Activated naive CD8-positive, alpha-beta T cell treated with anti-CD3 and anti-CD28 coated beads, Interleukin-2, amount 50 U/mL, for 24 hours (primary cell): ENCODE data around the gene CUL7.

ENCODE experiments used
- ATAC-seq: fragments of 150-1000 bp; cut with Tn5 transposase; one replicate; pipeline ENCODE4 v1.10.0; 2021
- DNase-seq: peaks from one replicate; pipeline ENCODE4 v3.0.0; 2021
- H3K27ac Mint-ChIP-seq: one replicate; pipeline ENCODE4 v1.8.0; 2021; ENCODE audit warnings: mild to moderate bottlenecking, mixed read lengths
- H3K27me3 Mint-ChIP-seq: one replicate; pipeline ENCODE4 v1.8.0; 2021; ENCODE audit warnings: mixed read lengths
- H3K36me3 Mint-ChIP-seq: one replicate; pipeline ENCODE4 v1.8.0; 2021; ENCODE audit warnings: low read depth, mixed read lengths
- H3K4me1 Mint-ChIP-seq: one replicate; pipeline ENCODE4 v1.8.0; 2021; ENCODE audit warnings: mixed read lengths
- H3K4me3 Mint-ChIP-seq: one replicate; pipeline ENCODE4 v1.8.0; 2021; ENCODE audit warnings: mild to moderate bottlenecking, moderate library complexity, mixed read lengths
- H3K9me3 Mint-ChIP-seq: one replicate; pipeline ENCODE4 v1.8.0; 2021; ENCODE audit warnings: mixed read lengths

Gene CUL7

DNA sequence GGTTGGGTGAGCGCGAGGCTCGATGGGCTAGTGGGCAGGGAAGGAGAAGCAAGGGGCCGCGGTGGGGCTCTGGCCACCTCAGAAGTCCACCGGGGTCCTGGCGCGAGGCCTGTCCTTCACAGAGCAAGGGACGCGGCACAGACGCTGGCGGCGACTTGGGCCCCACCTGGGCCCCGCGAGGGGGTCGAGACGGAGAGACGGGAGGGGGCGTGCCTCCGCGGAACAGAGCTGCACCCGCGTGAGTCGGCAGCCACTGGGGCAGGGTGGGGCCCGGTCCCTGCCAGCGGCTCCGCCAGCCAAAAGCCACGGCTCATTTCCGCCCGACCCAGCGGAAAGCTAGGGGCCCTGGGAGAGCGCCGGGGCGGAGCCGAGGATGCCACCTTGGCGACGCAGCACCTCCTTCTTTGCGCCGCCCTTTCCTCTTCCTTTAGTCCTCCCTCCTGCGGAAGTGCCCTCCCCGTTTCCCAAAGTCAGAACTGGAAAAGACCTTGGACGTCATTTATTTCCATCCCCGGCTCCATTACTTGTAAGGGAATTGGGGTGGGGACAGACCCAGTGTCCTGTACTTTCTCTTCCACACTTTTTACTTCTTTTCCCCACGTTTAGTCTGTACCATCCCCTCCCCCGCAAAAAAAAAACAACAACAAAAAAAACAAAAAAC, at the start of gene CUL7:
Gene CUL7, minus strand, starts transcription at position 307 of the 661 bp plus-strand sequence. CDS start 1,063 bp downstream, outside the sequence.
- Mint-ChIP-seq H3K4me3 (peak within 1 kb of the TSS; percentile 97), H3K36me3 (peaks cover 36% of the 10 kb centered on the region), H3K27me3 (no peaks in the 10 kb centered on the region), H3K27ac (peak within 1 kb of the TSS; percentile 97), H3K4me1 (peaks cover 45% of the 10 kb centered on the region), H3K9me3 (no peaks in the 10 kb centered on the region)
- DNase-seq (peak; percentile 92), ATAC-seq (peak; percentile 99)

DNA sequence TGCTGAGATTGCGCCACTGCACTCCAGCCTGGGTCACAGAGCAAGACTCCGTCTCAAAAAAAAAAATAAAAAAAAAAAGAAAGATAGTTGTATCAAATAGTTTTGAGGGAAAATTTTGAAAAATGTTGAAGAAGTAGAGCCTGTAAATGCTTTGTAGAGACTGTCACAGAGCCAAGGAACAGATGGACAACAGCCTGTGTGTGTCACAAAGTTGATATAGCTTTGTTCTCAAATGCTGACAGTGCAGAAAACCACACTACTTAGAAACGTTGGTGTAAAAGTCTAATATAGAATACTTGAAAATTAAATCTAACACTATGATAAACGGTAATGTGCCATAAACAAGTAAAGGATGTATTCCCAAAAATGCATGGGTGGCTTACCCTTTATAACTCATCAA, 47.8 kb upstream of the CUL7 start:
- Mint-ChIP-seq H3K4me1 (peaks cover 4% of the 10 kb centered on the region), H3K36me3 (no peaks in the 10 kb centered on the region), H3K27me3 (no peaks in the 10 kb centered on the region), H3K27ac (no peak overlapping the region), H3K9me3 (no peaks in the 10 kb centered on the region), H3K4me3 (no peak overlapping the region)
- DNase-seq: no peak
- no peak for ATAC-seq

DNA sequence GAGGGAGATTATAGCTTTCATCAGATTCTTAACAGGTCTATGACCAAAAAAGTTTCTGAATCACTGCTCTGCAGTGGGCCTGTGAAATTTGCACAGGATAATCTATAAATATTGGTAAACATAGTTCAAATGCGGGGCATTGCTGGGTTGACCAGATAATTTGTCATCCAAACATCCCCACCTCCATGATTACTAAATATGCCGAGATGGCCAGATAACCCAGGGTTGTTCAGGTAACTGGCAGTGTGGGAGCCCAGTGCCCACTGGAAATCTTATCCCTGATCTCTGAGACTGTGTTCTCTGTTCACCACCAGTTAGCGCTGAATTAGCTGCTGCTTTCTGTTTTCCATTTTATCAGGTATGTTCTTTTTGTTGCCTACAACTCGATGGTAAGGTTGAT, 43.9 kb upstream of the CUL7 start:
- no peaks in the 10 kb centered on the region for H3K27me3 Mint-ChIP-seq
- ATAC-seq (no peak), DNase-seq (no peak)
- peaks cover 13% of the 10 kb centered on the region for H3K4me1 Mint-ChIP-seq
- no peaks in the 10 kb centered on the region for H3K36me3 Mint-ChIP-seq
- H3K4me3 Mint-ChIP-seq: no peak overlapping the region
- H3K27ac Mint-ChIP-seq: no peak overlapping the region
- no peaks in the 10 kb centered on the region for H3K9me3 Mint-ChIP-seq

DNA sequence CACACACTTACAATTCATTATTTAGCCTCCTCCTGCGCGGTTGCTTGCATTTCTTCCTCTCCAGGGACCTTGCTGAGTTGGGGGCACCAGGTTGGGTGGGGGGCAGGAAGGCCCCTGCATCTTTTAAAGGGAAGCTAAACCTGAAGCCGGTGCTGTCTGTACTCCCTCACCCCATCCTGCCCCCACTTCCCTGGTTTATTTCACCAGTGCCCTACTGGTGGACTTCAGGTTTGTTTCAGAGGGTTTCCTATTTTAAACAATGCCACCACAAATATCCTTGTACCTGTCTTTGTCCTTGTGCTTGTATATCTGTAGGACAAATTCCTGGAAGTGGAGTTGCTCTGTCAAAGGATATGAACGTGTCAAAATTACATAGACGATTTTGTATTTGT, 43.4 kb upstream of the CUL7 start:
- Mint-ChIP-seq H3K27ac (no peak overlapping the region), H3K4me1 (peaks cover 14% of the 10 kb centered on the region), H3K4me3 (no peak overlapping the region), H3K36me3 (no peaks in the 10 kb centered on the region), H3K27me3 (no peaks in the 10 kb centered on the region), H3K9me3 (no peaks in the 10 kb centered on the region)
- ATAC-seq: no peak
- DNase-seq: no peak

DNA sequence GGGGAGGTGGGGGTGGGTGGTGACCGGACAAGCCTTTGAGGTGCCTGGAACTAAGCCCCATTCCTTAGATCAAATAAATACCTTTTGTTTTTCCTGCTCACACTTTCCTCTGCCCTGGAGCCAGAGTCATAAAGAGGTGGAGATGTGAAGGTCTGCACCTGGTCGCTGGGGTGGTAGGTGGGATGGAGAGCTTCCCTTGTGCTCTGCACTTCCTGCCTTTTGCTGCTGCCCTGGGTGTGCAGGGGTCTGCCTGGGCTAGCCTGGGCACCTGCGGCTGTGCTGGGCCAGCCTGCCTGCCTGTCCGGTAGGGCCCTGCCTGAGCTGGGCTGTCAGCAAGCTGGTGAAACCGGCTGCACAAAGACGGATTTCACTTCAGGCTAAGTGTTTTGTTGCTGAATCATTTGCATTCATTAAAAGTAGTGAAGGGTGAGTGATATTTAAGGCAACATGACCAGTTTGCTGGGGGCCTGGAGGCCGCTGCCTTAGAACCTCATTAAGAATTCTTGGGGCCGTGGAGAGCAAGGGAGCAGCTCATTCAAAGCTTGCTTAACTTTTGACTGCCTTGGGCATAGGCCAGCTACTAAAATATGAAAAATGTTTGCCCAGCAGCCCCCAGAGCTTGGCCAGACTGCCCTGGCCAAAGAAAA, 42.9 kb upstream of the CUL7 start:
- no peak overlapping the region for H3K27ac Mint-ChIP-seq
- no peaks in the 10 kb centered on the region for H3K36me3 Mint-ChIP-seq
- H3K27me3 Mint-ChIP-seq: no peaks in the 10 kb centered on the region
- DNase-seq: no peak
- H3K9me3 Mint-ChIP-seq: no peaks in the 10 kb centered on the region
- no peak overlapping the region for H3K4me3 Mint-ChIP-seq
- H3K4me1 Mint-ChIP-seq: peaks cover 14% of the 10 kb centered on the region
- no peak for ATAC-seq

DNA sequence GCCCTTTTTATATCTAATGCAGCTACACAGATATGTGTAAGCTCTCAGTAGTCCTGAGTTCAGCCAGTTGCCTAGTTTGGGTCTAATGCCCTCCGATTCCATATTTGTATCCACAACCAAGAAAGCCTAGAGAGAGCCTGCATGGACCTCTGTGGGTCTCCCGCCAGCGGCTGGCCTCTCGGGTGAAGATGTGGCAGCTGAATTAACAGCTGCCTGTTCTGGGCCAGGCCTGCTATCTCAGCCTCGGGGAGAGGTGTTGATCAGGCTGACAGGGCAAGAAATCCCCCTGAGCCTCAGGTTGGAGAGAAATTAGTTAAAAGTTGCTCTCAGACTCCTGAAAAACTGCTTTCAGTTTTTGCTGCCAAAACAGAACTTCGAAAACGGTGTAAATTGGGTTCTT, 42.3 kb upstream of the CUL7 start:
- no peak for DNase-seq
- Mint-ChIP-seq H3K4me3 (no peak overlapping the region), H3K27ac (no peak overlapping the region), H3K9me3 (no peaks in the 10 kb centered on the region), H3K27me3 (no peaks in the 10 kb centered on the region), H3K36me3 (no peaks in the 10 kb centered on the region), H3K4me1 (peaks cover 14% of the 10 kb centered on the region)
- ATAC-seq: no peak

DNA sequence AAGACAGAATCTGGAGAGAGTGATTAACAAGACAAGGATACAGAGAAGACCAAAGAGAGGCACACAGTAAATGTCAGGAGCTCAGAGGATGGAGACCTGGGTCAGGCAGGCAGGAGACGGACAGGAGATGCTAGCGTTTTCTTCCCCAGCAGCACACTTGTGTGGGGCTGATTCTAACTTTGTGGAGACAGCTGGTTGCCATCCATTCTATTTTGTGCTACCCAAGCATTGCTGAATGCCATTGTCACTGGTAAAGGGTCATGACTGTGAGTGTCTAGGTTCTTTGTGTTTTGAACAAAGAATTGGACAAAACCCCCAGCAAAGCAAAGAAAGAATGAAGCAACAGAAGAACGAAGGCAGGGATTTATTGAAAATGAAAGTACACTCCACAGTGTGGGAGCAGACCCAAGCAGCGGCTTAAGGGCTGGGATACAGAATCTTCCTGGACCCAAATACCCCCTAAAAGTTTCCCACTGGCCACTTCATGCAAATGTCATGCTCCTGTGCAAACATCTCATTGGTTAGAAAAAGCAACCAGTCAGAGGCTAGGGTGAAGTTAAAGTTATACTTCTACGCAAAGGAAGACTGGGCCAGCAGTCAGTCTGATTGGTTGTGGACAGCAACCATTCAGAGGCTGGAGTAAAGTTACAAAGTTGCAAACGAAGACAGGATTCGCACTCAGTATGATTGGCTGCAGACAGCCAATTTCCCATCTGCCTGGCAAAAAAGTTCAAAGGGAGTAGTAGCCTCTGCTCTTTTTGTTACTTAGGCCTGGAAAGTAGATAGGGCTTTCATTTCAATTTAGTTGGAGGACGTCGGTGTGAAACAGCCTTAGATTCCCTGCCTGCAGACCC, 40.0 kb upstream of the CUL7 start:
- Mint-ChIP-seq H3K4me1 (peaks cover 14% of the 10 kb centered on the region), H3K9me3 (no peaks in the 10 kb centered on the region), H3K27ac (no peak overlapping the region), H3K27me3 (no peaks in the 10 kb centered on the region), H3K36me3 (no peaks in the 10 kb centered on the region), H3K4me3 (no peak overlapping the region)
- ATAC-seq (no peak), DNase-seq (no peak)

DNA sequence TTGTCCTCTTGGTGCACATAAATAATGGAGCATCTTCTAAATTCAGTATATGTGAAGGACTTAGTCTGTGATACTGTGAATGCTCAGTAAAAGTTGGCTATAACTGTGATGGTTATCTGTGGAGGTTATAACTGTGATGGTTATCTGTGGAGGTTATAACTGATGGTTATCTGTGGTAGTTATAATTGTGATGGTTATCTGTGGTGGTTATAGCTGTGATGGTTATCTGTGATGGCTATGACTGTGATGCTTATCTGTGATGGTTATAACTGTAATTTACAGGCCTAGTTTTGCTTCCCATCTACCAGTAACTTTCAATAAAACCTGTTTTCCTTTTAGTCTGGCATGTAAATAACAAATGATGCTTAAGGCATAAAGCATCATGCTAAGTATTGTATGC, 39.0 kb upstream of the CUL7 start:
- DNase-seq (no peak), ATAC-seq (no peak)
- no peaks in the 10 kb centered on the region for H3K27me3 Mint-ChIP-seq
- no peaks in the 10 kb centered on the region for H3K9me3 Mint-ChIP-seq
- H3K36me3 Mint-ChIP-seq: no peaks in the 10 kb centered on the region
- H3K4me1 Mint-ChIP-seq: peaks cover 14% of the 10 kb centered on the region
- H3K4me3 Mint-ChIP-seq: no peak overlapping the region
- H3K27ac Mint-ChIP-seq: no peak overlapping the region

DNA sequence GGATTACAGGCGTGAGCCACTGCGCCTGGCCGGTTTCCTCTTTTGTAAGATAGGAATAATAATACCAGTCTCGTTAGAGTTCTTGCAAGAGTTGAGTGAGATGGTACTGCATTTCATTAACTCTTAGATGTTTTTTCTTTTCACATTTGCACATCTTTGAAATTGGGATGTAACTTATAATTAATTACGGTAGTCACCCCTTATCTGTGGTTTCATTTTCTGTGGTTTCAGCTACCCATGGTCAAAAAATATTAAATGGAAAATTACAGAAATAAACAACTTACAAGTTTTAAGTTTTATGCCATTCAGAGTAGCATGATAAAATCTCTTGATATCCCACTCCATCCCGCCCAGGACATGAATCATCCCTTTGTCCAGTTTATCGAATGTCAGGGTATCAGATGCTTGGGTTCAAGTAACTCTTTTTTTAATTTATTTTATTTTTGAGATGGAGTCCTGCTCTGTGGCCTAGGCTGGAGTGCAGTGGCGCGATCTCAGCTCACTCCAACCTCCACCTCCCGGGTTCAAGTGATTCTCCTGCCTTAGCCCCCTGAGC, 37.9 kb upstream of the CUL7 start:
- H3K36me3 Mint-ChIP-seq: no peaks in the 10 kb centered on the region
- no peak overlapping the region for H3K4me3 Mint-ChIP-seq
- no peaks in the 10 kb centered on the region for H3K9me3 Mint-ChIP-seq
- H3K27me3 Mint-ChIP-seq: no peaks in the 10 kb centered on the region
- H3K27ac Mint-ChIP-seq: no peak overlapping the region
- DNase-seq (no peak), ATAC-seq (no peak)
- H3K4me1 Mint-ChIP-seq: peaks cover 14% of the 10 kb centered on the region

DNA sequence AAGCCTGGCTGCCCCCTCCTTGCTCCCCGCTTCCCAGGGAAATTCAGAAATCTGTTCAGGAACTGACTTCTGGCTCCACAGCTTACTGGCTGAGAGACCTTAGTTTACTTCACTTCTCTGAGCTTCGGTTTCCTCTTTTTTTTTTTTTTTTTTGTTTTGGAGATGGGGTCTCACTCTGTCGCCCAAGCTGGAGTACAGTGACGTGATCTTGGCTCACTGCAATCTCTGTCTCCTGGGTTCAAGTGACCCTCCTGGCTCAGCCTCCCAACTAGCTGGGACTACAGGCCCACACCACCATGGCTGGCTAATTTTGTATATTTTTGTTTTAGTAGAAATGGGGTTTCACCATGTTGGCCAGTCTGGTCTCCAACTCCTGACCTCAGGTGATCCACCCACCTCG, 37.4 kb upstream of the CUL7 start:
- Mint-ChIP-seq H3K4me1 (peaks cover 17% of the 10 kb centered on the region), H3K27me3 (no peaks in the 10 kb centered on the region), H3K27ac (no peak overlapping the region), H3K9me3 (no peaks in the 10 kb centered on the region), H3K36me3 (no peaks in the 10 kb centered on the region), H3K4me3 (no peak overlapping the region)
- DNase-seq (no peak), ATAC-seq (no peak)

DNA sequence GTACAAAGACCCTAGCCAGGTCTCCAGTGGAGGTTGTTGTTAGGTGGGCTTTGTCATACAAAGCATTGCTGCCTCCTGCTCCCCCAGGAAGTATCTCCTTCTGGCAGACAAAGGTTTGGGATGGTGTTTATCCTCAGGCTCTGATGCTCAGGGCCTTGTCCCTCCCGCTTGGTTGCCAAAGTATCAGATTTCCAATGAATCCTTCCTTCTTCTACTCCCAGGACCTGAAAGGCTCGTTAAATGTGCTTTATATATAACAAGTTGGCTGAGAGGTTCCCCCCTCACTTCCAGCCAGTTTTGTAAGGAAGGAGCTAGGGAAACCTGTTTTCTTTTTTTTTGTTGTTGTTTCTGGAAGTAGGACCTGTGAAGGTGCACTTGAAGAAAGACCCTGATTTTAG, 36.9 kb upstream of the CUL7 start:
- no peaks in the 10 kb centered on the region for H3K36me3 Mint-ChIP-seq
- DNase-seq (no peak), ATAC-seq (no peak)
- no peaks in the 10 kb centered on the region for H3K27me3 Mint-ChIP-seq
- no peak overlapping the region for H3K27ac Mint-ChIP-seq
- H3K9me3 Mint-ChIP-seq: no peaks in the 10 kb centered on the region
- H3K4me1 Mint-ChIP-seq: peaks cover 18% of the 10 kb centered on the region
- H3K4me3 Mint-ChIP-seq: no peak overlapping the region

DNA sequence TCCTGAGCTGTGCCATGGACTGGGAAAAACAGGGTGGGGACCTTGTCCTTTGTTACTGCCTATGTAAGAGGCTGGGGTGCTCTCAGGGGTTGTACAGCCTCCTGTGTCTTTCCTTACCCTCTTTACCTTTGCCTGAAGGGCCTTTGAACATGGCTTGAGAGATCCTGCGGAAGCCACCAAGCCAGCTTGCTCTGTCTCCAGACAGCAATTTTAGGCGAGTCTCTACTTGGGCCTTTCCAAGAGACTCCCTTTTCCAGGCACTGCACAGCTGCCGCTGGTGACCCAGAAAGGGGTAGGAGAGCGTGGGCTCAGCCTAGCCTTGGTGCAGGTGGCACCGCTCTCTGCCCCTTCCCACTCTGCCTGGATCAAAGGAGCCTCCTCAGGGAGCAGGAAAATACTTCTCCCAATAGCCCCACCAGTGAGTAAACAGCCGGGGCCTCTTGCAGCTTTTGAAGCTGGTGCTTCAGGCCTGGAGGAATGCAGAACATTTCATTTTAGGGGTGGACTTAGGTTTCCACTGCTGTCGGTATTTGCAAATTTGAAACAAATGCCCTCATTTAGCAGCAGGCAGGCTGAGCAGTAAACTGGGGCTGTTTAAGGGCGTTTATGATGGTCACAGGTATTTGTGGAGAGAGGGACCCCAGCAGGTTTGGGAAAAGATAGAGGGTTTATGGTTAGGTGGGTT, 36.4 kb upstream of the CUL7 start:
- H3K27ac Mint-ChIP-seq: no peak overlapping the region
- ATAC-seq (no peak), DNase-seq (no peak)
- H3K4me1 Mint-ChIP-seq: peaks cover 18% of the 10 kb centered on the region
- H3K27me3 Mint-ChIP-seq: no peaks in the 10 kb centered on the region
- H3K4me3 Mint-ChIP-seq: no peak overlapping the region
- no peaks in the 10 kb centered on the region for H3K9me3 Mint-ChIP-seq
- H3K36me3 Mint-ChIP-seq: no peaks in the 10 kb centered on the region

DNA sequence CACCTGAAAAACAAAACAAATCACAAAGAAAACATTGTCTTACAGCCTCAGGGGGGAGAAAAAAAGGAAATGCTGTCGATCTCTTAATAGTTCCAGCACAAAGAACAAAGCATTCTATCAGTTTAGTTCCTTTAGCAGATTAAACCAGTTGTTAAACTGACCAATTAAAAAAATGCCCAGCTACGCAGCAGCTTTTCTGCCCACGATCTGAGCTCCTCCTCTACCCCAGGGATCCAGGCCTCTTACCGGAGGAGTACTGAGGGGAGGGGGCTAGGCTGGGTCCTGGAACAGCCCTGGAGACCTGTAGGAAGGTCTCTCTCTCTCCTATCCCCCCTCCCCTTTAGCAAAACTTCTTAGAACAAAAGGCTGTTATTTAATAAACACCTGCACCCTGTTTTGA, 35.8 kb upstream of the CUL7 start:
- no peak overlapping the region for H3K4me3 Mint-ChIP-seq
- ATAC-seq (no peak), DNase-seq (no peak)
- H3K4me1 Mint-ChIP-seq: peaks cover 18% of the 10 kb centered on the region
- H3K27me3 Mint-ChIP-seq: no peaks in the 10 kb centered on the region
- no peaks in the 10 kb centered on the region for H3K9me3 Mint-ChIP-seq
- no peak overlapping the region for H3K27ac Mint-ChIP-seq
- no peaks in the 10 kb centered on the region for H3K36me3 Mint-ChIP-seq

DNA sequence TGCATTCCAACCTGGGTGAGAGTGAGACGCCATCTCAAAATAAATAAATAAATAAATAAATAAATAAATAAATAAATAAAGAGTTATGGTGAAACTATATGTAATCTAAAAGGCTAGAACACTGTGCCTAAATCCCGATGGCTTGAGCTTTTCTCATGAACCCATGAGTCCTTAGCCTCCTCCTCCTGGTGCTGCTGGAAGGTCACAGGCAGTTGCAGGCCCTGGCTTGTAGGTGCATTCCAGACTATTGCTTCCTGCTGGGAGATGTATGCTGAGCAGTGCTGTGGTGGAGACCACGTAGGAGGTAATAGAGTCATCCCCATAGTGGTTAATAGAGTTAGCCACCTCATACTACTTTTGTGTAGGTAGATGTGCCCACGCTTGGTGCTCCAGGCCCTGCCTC, 35.0 kb upstream of the CUL7 start:
- no peak for ATAC-seq
- no peaks in the 10 kb centered on the region for H3K36me3 Mint-ChIP-seq
- H3K27ac Mint-ChIP-seq: no peak overlapping the region
- DNase-seq: no peak
- H3K27me3 Mint-ChIP-seq: no peaks in the 10 kb centered on the region
- H3K4me1 Mint-ChIP-seq: peaks cover 15% of the 10 kb centered on the region
- H3K4me3 Mint-ChIP-seq: no peak overlapping the region
- no peaks in the 10 kb centered on the region for H3K9me3 Mint-ChIP-seq
